Stimulated activated CD4-positive, alpha-beta T cell treated with anti-CD3 and anti-CD28 coated beads, Interleukin-2, amount 100 ng/mL, for 48 hours (primary cell): Measurements from ENCODE around the gene FBXO28.
"Not testable (repeated sequence)": the region's sequence is repeated elsewhere in the genome, so short reads cannot be mapped to it uniquely, and the experiment has no call there.

Experiments
- DNase-seq, 2 donors: peaks; one replicate each; pipeline ENCODE4 v3.0.0-alpha.2; 2020

Gene FBXO28

DNA sequence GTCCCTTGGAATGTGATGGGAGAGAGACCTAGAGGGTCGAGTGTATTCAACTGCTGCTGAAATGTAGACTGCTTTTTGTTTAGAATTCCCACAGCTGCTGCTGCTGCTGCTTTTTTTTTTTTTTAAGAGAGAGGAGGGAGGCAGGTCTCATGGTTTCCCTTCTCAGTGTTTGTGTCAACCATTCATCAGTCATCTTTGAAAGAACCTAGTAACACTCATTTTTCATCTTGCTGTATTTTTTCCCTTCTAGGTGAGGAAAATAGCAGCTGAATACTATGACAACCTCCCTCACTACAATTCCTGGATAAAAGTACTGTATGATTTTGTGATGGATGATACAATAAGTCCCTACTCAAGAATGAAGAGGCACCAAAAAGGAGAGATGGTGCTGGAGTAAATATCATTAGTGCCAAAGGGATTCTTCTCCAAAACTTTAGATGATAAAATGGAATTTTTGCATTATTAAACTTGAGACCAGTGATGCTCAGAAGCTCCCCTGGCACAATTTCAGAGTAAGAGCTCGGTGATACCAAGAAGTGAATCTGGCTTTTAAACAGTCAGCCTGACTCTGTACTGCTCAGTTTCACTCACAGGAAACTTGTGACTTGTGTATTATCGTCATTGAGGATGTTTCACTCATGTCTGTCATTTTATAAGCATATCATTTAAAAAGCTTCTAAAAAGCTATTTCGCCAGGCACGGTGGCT is 78.3 kb downstream of the FBXO28 start:
- DNase-seq = no peak

DNA sequence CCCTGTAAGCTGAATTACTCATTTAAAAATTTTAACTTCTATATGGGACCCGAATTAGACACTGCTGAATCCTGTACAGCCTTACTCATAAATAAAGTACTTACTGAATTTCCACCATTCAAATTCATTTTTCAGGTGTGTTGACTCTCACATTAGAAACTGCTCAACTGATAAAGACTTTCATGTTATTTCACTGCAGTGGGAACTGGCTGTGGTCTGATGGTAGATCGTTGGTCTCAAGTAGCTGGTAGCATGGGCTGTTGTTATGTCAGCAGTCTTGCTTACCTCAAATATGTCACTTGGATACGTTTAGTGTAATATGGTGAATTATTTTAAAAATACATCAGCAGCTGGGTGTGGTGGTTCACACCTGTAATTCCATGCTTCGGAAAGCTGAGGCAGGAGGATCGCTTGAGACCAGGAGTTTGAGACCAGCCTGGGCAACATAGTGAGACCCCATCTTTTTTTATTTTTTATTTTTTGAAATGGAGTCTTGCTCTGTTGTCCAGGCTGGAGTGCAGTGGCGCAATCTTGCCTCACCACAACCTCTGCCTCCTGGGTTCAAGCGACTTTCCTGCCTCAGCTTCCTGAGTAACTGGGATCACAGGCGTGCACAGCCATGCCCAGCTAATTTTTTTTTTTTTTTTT is 79.5 kb downstream of the FBXO28 start:
- no peak for DNase-seq

DNA sequence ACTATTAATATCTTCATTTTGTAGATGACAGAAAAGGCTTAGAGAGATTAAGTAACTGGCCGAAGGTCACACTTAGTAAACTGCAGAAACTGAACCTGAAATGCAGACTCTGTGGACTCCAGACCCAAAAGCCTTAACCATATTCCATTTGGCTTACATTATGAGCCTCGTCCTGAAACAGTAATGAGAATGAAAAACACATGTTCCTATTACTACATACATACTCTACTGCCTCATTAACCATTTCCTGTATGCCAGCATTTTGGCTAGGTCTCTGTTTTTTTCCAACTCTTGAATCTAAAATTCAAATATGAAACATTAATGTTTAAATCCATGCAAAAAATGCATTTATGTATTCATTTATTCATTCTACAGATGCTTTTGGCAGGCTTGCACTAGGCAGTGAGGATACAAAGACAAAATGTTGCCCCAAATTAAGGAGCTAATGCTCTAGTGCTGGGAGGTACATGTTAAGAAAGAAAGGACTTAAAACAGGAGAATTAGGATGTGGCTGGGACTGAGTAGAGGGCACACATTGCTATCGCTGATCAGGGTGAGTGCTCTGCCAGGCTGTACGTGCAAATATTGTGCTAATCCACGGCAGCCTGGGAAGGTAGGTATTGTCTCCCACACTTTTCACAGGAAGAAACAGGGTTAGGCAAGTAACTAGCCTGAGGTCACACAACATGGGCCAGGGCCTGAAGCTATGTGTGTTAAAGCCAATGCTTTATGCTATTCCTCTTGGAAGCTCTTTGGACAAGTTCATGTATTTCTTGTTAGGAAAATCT is 83.1 kb downstream of the FBXO28 start:
- DNase-seq = no peak

DNA sequence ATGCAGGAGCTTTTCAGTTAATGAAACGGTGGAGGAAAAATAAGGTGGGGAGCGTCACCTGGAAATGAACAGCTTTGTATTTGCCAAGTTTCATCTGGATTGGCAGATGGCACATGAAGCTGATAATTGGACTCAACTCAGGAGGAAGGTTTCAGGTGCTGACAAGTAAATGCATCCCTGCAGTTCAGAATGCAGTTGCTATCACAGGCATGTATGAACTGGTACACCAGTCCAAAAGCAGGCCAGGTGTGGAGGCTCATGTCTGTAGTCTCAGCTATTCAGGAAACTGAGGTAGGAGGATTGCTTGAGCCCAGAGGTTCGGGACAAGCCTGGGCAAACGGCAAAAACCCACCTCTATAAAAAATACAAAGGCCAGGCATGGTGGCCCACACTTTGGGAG is 84.7 kb downstream of the FBXO28 start:
- DNase-seq = no peak

DNA sequence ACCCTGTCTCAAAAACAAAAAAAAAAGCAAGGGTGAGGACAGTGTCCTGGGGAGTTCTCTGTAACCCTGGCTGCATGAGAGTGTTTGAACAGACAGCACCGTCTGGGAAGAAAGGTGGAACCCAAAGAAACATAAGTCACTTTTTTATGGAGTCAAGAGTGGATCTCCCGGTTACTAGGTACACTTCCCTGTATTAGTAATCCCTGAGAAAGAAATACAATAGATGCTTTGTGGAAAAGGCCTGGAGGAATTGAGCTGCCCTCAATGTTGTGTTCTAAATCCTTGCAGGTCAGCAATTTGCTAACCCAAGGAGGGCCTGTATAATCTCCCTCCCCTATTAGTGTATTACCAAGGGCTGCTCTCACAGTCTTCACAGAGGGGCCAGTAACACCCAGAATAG is 85.8 kb downstream of the FBXO28 start:
- DNase-seq = no peak

GRCh38 chr1:224201383-224201782 is 87.5 kb downstream of the FBXO28 start:
- no peak for DNase-seq

GRCh38 chr1:224201853-224202252 is 87.9 kb downstream of the FBXO28 start:
- no peak for DNase-seq

DNA sequence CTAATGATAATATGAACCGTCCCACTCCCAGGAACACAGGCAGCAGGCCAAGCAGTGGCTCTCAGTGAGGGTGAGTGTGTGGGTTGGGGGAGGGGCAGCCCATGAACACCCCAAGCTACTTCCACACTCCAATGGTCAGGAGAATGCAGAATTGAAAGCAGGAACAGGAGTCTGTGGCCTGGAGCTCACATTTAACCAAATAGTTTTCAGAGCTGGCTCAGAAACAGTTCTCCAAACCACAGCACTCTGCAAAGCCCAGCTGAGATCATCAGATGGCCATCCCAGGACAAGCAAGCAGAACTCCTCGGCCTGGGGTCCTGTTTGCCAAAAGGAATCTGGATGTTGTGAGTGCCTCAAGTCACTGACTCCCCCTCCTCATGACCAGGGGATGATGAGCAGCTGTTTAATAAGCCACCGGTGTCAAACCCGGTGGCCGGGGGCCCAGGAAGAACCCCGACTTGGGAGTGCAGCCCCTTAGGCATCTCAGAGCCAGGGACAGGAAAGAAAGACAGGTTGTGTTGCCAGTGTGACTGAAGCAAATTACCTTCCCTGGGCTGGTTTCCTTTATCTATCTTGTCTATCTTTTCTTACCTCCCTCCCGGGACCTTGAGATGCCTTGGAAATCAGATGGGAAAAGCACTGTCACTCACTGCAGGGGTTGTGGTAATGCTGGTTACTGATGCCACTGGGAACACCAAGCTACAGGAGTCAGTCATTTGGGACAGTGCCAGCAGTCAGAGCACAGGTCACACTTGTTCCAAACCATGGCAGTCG is 89.5 kb downstream of the FBXO28 start:
- no peak for DNase-seq

- DNase-seq = peak in 1 of 2 donors; percentile 13
These were observed 91.5 kb downstream of the FBXO28 start for GRCh38 chr1:224205438-224205840.

- DNase-seq = not testable (repeated sequence)
These were observed 92.1 kb downstream of the FBXO28 start for GRCh38 chr1:224205931-224206538.

- no peak for DNase-seq
These were observed 97.5 kb downstream of the FBXO28 start for GRCh38 chr1:224211206-224211962.
